IMR-90 (cell line): ENCODE data around the gene KRI1. TPM values are rescaled to one million over a fixed set of nuclear protein-coding genes. Genes with fewer than 3 reads are reported as not detected.
"Not testable (repeated sequence)": the region's sequence is repeated elsewhere in the genome, so short reads cannot be mapped to it uniquely, and the experiment has no call there.

ENCODE experiments used
- ATAC-seq: fragments of 200-7000 bp; cut with Tn5 transposase; 2 replicates; pipeline ENCODE4 v1.9.1; 2020; ENCODE audit warnings: low read depth, mild to moderate bottlenecking, moderate library complexity
- BruUV-seq: library from RNA; stranded (reverse); fragments of 400-500 nt; replicated peaks from 2 replicates; lab custom pipeline; 2021; lab: Mats Ljungman, UMichigan
- CTCF ChIA-PET: fragments of 300-600 bp; formaldehyde crosslinking; extraction: SDS; loops from one replicate; lab custom pipeline; 2021; ENCODE audit warnings: antibody characterized with exemption; lab: Yijun Ruan, JAX
- POLR2A ChIA-PET: fragments of 300-600 bp; sonication (Branson Sonifier 250); formaldehyde crosslinking; loops from one replicate; lab custom pipeline; 2022; ENCODE audit warnings: antibody characterized with exemption; ENCODE audit not compliant: unreplicated experiment; lab: Charles Lee
- DNase-seq: peaks from one replicate; pipeline ENCODE4 v3.0.0; 2013
- H2AFZ ChIP-seq: replicated peaks from 2 replicates; pipeline ENCODE3; 2013; ENCODE audit warnings: low read length, mild to moderate bottlenecking; ENCODE audit not compliant: poor library complexity
- H2AK5ac ChIP-seq: 2 replicates; pipeline ENCODE4 v1.6.1; 2013; ENCODE audit warnings: low read depth, low read length, inconsistent platforms
- H2AK9ac ChIP-seq: replicated peaks from 2 replicates; pipeline ENCODE3; 2013; ENCODE audit warnings: mild to moderate bottlenecking, low read depth, low read length, moderate library complexity; ENCODE audit not compliant: poor library complexity
- H2BK120ac ChIP-seq: 2 replicates; pipeline ENCODE4 v1.6.1; 2013; ENCODE audit warnings: low read depth, low read length, inconsistent platforms
- H2BK15ac ChIP-seq: 3 replicates; pipeline ENCODE4 v1.6.1; 2013; ENCODE audit warnings: low read depth, low read length, inconsistent platforms
- H2BK20ac ChIP-seq: 2 replicates; pipeline ENCODE4 v1.6.1; 2013; ENCODE audit warnings: low read depth, mild to moderate bottlenecking, inconsistent platforms, low read length, moderate library complexity
- H2BK5ac ChIP-seq: 2 replicates; pipeline ENCODE4 v1.6.1; 2013; ENCODE audit warnings: mild to moderate bottlenecking, low read depth, low read length, inconsistent platforms; ENCODE audit not compliant: poor library complexity, severe bottlenecking
- H3K14ac ChIP-seq: replicated peaks from 2 replicates; pipeline ENCODE4 v1.6.1; 2013; ENCODE audit warnings: low read depth, low read length, inconsistent platforms
- H3K18ac ChIP-seq: 2 replicates; pipeline ENCODE4 v1.6.1; 2013; ENCODE audit warnings: low read depth, low read length, control low read depth
- H3K23ac ChIP-seq: 2 replicates; pipeline ENCODE4 v1.6.1; 2013; ENCODE audit warnings: low read depth, low read length, inconsistent platforms
- H3K27ac ChIP-seq: 2 replicates; pipeline ENCODE4 v1.5.1; 2013; ENCODE audit warnings: mild to moderate bottlenecking, control low read depth, low read length; ENCODE audit not compliant: insufficient read depth
- H3K27me3 ChIP-seq: 2 replicates; pipeline ENCODE4 v1.6.1; 2013; ENCODE audit warnings: low read length; ENCODE audit not compliant: control insufficient read depth, insufficient read depth
- H3K36me3 ChIP-seq: 2 replicates; pipeline ENCODE4 v1.6.1; 2013; ENCODE audit warnings: low read length, mixed read lengths; ENCODE audit not compliant: control insufficient read depth, insufficient read depth
- H3K4ac ChIP-seq: 2 replicates; pipeline ENCODE4 v1.6.1; 2013; ENCODE audit warnings: low read depth, low read length, inconsistent platforms
- H3K4me1 ChIP-seq: 2 replicates; pipeline ENCODE4 v1.6.1; 2013; ENCODE audit warnings: low read length, mixed read lengths; ENCODE audit not compliant: control insufficient read depth, insufficient read depth
- H3K4me2 ChIP-seq: 2 replicates; pipeline ENCODE4 v1.6.1; 2013; ENCODE audit warnings: low read depth, mild to moderate bottlenecking, control low read depth, low read length, moderate library complexity
- H3K4me3 ChIP-seq: 2 replicates; pipeline ENCODE4 v1.5.1; 2013; ENCODE audit warnings: low read depth, mild to moderate bottlenecking, control low read depth, low read length, moderate library complexity; ENCODE audit not compliant: insufficient read depth
- H3K56ac ChIP-seq: 2 replicates; pipeline ENCODE4 v1.6.1; 2013; ENCODE audit warnings: low read length, inconsistent platforms; ENCODE audit not compliant: insufficient read depth; ENCODE audit errors: extremely low read depth
- H3K79me1 ChIP-seq, 2 experiments: 2 replicates each; pipeline ENCODE4 v1.6.1; 2013; ENCODE audit warnings: low read length in 2 of 2, inconsistent platforms in 1 of 2, low read depth in 1 of 2
- H3K9ac ChIP-seq: 2 replicates; pipeline ENCODE4 v1.6.1; 2013; ENCODE audit warnings: low read depth, low read length, control low read depth
- H3K9me1 ChIP-seq: 2 replicates; pipeline ENCODE4 v1.6.1; 2013; ENCODE audit warnings: low read length, inconsistent platforms; ENCODE audit not compliant: insufficient read depth
- H3K9me3 ChIP-seq: 2 replicates; pipeline ENCODE4 v1.6.1; 2013; ENCODE audit warnings: low read length; ENCODE audit not compliant: control insufficient read depth, insufficient read depth
- H4K20me1 ChIP-seq: 2 replicates; pipeline ENCODE4 v1.6.1; 2013; ENCODE audit warnings: low read length, inconsistent platforms; ENCODE audit not compliant: insufficient read depth
- H4K5ac ChIP-seq: 2 replicates; pipeline ENCODE4 v1.6.1; 2013; ENCODE audit warnings: mild to moderate bottlenecking, low read depth, low read length, control low read depth
- H4K8ac ChIP-seq, 2 experiments: 2 replicates each; pipeline ENCODE4 v1.6.1; 2013; ENCODE audit warnings: low read depth in 2 of 2, low read length in 2 of 2, control low read depth in 1 of 2, inconsistent platforms in 1 of 2
- H4K91ac ChIP-seq: 2 replicates; pipeline ENCODE4 v1.6.1; 2013; ENCODE audit warnings: low read depth, low read length, inconsistent platforms; ENCODE audit not compliant: insufficient read depth
- MAFK ChIP-seq: IDR thresholded peaks from 2 replicates; pipeline ENCODE4 v1.6.1; 2012; ENCODE audit warnings: low read depth, low read length, improper control_type of control experiment
- WGBS, 2 experiments: methylation state at CpG; one replicate each; pipeline versions ENCODE4 v1.1.5 to v1.1.7; 2013; ENCODE audit warnings: missing lambda C conversion rate in 2 of 2; ENCODE audit not compliant: insufficient read length in 1 of 2; ENCODE audit errors: extremely low coverage in 2 of 2; 5-methylcytosine and 5-hydroxymethylcytosine counted together
- dilution Hi-C: fragments of 300-500 bp; cut with HindIII; formaldehyde crosslinking; loops from one replicate; pipeline ENCODE4 v1.14.3; 2018; ENCODE audit warnings: low sequenced_read_pairs; ENCODE audit not compliant: unreplicated experiment
- in situ Hi-C: fragments of 300-500 bp; cut with MboI; formaldehyde crosslinking; loops from 3 replicates; pipeline ENCODE4 v1.14.3; 2019; ENCODE audit warnings: low sequenced_read_pairs, inconsistent platforms, mixed read lengths
- intact Hi-C: fragments of 100-400 bp; cut with micrococcal nuclease; formaldehyde crosslinking; loops from 2 replicates; pipeline ENCODE4 v1.10.0; 2022
- polyA plus RNA-seq, 3 experiments: library from polyadenylated mRNA; depleted of rRNA; stranded (reverse); fragments of >200 nt; gene quantifications; 2 replicates each; pipeline ENCODE4 v1.2.3, GENCODE V29; 2012; ENCODE audit warnings: low replicate concordance in 1 of 3
- total RNA-seq: library from RNA; depleted of rRNA; stranded (reverse); fragments of >200 nt; gene quantifications from 2 replicates; pipeline ENCODE4 v1.2.3, GENCODE V29; 2012

KRI1 gene
- total and polyA plus RNA-seq, 2 of the 4 experiments (the other 2 are of a cell fraction), result 5.7 to 13.3 TPM

GRCh38 chr19:10532457-10532856, 33.4 kb downstream of the KRI1 start:
- Histone ChIP-seq H2BK5ac (no peak overlapping the region), H3K36me3 (no peaks in the 10 kb centered on the region), H4K91ac (no peak overlapping the region), H3K4me3 (no peak overlapping the region), H4K8ac (no peak overlapping the region), H2AK9ac (no peak overlapping the region), H2BK120ac (no peak overlapping the region), H3K79me1 (no peaks in the 10 kb centered on the region), H3K4ac (no peak overlapping the region), H3K27ac (no peak overlapping the region), H3K4me2 (no peak overlapping the region), H2AK5ac (no peak overlapping the region), H3K56ac (no peak overlapping the region), H3K18ac (no peak overlapping the region), H3K23ac (no peak overlapping the region), H2BK15ac (no peak overlapping the region), H3K27me3 (no peaks in the 10 kb centered on the region; the same call in 1 of the 2 replicates), H2BK20ac (no peak overlapping the region), H3K4me1 (no peaks in the 10 kb centered on the region), H3K9me1 (no peaks in the 10 kb centered on the region), H2AFZ (no peak overlapping the region), H3K9me3 (peaks cover 2% of the 10 kb centered on the region; the same call in 1 of the 2 replicates), H4K5ac (no peak overlapping the region), H3K9ac (no peak overlapping the region), H3K14ac (no peak overlapping the region), H4K20me1 (no peaks in the 10 kb centered on the region)
- no peak for TF ChIP-seq MAFK
- dilution Hi-C loops (no loop called here), intact Hi-C loops (no loop called here), in situ Hi-C loops (no loop called here)
- CTCF ChIA-PET, result no interaction called here
- ATAC-seq (no peak), DNase-seq (no peak)
- no TSS peak for BruUV-seq
- POLR2A ChIA-PET, result no interaction called here
- WGBS, 2 experiments, result no CpG with 5 or more reads among the region's 1 CpG

GRCh38 chr19:10526887-10527286, 38.9 kb downstream of the KRI1 start:
- BruUV-seq, H2AK9ac ChIP-seq, ATAC-seq, H4K8ac ChIP-seq, H4K91ac ChIP-seq, H2BK20ac ChIP-seq, H3K4ac ChIP-seq, H3K4me3 ChIP-seq, H3K36me3 ChIP-seq, POLR2A ChIA-PET, DNase-seq, H3K79me1 ChIP-seq, in situ Hi-C loops, H3K9me1 ChIP-seq, H3K23ac ChIP-seq, H3K4me2 ChIP-seq, H3K14ac ChIP-seq, H3K27ac ChIP-seq, H3K9ac ChIP-seq, H2BK120ac ChIP-seq, H4K5ac ChIP-seq, H3K18ac ChIP-seq, H2AFZ ChIP-seq, intact Hi-C loops, H2BK15ac ChIP-seq, H3K9me3 ChIP-seq, H3K56ac ChIP-seq, H4K20me1 ChIP-seq, H2AK5ac ChIP-seq, H2BK5ac ChIP-seq, H3K4me1 ChIP-seq, dilution Hi-C loops: not testable (repeated sequence)
- peaks cover 11% of the 10 kb centered on the region for H3K27me3 ChIP-seq
- WGBS, 2 experiments, result 100% methylated on average over 2 of the region's 8 CpGs; no CpG with 5 or more reads in 1 of the 2 experiments
- CTCF ChIA-PET, result interaction anchor here (0.7 kb wide), 1 partner anchor 43 kb away, joined by 8 read pairs; no protein-coding TSS in a partner anchor
